Mononuclear cell (primary cell): ENCODE measurements around the gene SLC16A1. TPM values are rescaled to one million over a fixed set of nuclear protein-coding genes. Genes with fewer than 3 reads are reported as not detected.
"Not testable (repeated sequence)": the region's sequence is repeated elsewhere in the genome, so short reads cannot be mapped to it uniquely, and the experiment has no call there.

Experiments used
- H3K27me3 ChIP-seq: 2 replicates; pipeline ENCODE4 v1.6.0; 2011; ENCODE audit warnings: low read length, control low read depth; ENCODE audit not compliant: insufficient read depth
- H3K4me1 ChIP-seq: 2 replicates; pipeline ENCODE4 v1.5.1; 2011; ENCODE audit warnings: mild to moderate bottlenecking, low read length, control low read depth; ENCODE audit not compliant: insufficient read depth
- H3K4me3 ChIP-seq: 2 replicates; pipeline ENCODE4 v1.5.1; 2011; ENCODE audit warnings: mild to moderate bottlenecking, low read length, moderate library complexity
- H3K9me3 ChIP-seq: 2 replicates; pipeline ENCODE4 v1.5.1; 2011; ENCODE audit warnings: low read depth, mild to moderate bottlenecking, control low read depth, low read length
- total RNA-seq: library from RNA; depleted of rRNA; stranded (reverse); fragments of >200 nt; gene quantifications from one replicate; pipeline ENCODE4 v1.2.3, GENCODE V29; 2012

Gene SLC16A1, protein sequence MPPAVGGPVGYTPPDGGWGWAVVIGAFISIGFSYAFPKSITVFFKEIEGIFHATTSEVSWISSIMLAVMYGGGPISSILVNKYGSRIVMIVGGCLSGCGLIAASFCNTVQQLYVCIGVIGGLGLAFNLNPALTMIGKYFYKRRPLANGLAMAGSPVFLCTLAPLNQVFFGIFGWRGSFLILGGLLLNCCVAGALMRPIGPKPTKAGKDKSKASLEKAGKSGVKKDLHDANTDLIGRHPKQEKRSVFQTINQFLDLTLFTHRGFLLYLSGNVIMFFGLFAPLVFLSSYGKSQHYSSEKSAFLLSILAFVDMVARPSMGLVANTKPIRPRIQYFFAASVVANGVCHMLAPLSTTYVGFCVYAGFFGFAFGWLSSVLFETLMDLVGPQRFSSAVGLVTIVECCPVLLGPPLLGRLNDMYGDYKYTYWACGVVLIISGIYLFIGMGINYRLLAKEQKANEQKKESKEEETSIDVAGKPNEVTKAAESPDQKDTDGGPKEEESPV
- 15.2 TPM for total RNA-seq

DNA sequence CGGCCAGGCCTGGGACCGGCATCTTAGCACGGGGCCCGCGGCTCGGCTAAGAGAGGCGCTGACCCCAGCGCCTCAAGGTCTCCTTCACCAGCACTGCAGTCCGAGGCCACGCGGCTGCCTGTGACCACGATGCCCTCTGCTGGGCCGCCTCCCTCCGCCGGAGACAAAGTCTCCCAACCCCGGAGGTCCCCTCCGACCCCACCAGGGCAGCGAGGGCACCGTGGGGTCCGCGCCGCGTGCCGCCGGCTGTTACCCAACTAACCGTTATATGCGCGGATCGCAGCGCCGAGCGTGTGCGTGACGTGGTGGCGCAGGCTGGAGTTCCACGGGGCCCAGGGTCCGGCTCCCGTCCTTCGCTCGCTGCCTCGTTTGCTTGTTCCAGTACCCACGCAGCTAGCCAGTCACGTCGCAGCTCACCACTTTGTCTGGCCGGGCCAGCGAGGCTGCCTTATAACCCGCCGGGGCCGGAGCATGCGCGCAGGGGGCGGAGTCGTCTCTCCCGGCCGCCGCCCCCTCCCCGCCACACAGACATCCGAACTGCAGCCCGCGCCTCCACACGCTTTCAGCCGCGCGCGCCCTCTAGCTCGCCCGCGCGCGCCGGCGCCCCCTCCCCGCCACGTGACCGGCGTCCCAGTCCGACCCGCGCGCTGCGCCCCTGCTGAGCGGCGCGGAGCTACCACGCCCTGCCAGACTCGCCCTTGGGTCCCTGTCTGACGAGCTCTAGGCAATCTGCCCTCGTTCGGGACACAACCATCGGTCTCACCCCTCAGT lies at the start of gene SLC16A1:
Gene SLC16A1, minus strand, starts transcription at position 424 of the 771 bp plus-strand sequence. CDS start 26,888 bp downstream, outside the sequence.
- Histone ChIP-seq H3K27me3 (no peaks in the 10 kb centered on the region), H3K4me1 (peaks cover 30% of the 10 kb centered on the region), H3K9me3 (no peaks in the 10 kb centered on the region), H3K4me3 (peak within 1 kb of the TSS; percentile 85)

DNA sequence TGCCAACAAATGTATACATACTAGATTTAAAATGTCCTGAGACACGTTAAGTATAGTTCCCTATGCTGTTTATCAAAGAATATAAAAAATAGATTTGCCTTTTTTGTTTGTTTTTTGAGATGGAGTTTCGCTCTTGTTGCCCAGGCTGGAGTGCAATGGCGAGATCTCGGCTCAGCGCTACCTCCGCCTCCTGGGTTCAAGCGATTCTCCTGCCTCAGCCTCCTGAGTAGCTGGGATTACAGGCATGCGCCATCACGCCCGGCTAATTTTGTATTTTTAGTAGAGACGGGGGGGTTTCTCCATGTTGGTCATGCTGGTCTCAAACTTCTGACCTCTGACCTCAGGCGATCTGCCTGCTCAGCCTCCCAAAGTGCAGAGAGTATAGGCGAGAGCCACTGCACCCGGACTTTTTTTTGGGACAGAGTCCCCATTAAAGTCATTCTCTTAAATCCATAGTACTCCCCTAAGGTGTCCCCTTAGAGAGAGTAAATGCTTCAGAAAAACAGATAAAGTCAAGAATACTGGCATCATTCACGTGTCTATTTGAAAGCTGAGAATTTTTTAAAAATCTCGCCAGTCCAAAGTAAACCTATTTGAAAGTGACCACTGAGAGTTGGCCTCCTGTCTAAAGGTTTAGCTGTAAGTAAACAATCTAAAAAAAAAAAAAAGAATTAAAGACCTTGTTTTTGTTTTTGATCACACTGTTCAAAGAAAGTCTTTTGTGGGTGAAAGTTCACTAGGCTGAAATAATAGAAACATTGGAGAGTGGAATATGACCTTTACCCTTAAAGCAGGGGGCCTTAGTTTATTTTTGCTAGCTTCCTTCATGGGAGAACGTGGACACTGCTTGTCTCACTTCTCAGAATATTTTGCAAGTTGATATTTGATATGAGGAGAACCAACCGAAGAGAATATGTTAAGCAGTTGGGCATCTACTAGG lies 48.0 kb upstream of the SLC16A1 start:
- H3K27me3 ChIP-seq = no peaks in the 10 kb centered on the region
- H3K9me3 ChIP-seq = no peaks in the 10 kb centered on the region
- no peaks in the 10 kb centered on the region for H3K4me1 ChIP-seq
- no peak overlapping the region for H3K4me3 ChIP-seq

DNA sequence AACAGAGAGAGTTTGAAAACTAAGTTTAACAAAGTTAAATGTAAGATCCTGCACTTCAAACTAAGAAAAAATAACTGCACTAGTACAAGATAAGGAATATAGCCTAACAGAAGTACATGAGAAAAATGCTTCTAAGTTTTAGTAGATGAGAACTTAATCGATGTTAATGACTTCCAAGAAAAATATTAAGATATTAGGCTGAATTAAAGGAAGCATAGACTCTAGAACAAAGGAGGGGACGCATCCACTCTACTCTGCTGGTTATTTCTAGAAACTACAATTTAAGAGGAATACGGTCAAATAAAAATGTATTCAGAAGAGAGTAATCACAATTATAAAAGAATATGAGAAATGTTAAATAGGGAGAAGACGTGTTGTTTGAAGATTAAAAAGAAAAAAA lies 46.3 kb upstream of the SLC16A1 start:
- H3K4me1 ChIP-seq = no peaks in the 10 kb centered on the region
- H3K4me3 ChIP-seq = no peak overlapping the region
- H3K27me3 ChIP-seq = no peaks in the 10 kb centered on the region
- H3K9me3 ChIP-seq = no peaks in the 10 kb centered on the region

DNA sequence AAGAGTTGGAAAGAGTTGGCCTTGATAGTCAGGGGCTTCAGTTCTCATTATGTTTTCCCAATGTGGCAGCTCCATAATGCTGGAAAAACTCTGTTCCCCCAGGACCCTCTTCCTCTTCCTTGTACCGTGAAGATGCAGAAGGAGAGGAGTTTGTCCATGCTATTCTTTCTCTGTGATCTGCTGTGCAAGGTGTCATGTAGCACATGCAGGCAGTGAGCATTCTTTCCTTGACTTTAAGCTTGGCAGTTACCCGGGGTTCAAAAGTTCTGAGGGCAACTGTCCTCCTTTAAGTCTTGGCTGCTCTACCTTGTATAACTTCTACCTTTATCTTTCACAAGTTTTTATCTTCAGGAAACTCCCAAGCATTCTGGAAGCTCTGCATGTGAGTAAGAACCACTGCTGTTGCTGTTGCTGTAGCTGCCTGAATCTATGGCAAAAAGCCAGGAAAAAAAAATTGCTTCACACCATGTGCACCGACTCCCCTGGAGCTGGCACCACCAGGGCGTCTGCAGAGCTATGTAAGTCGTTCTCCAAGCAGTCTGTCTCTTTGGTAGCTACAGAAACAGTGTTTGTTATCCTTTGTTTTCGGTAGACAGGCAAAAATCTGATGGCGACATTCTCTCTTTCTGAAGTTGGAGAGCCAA lies 42.7 kb upstream of the SLC16A1 start:
- no peaks in the 10 kb centered on the region for H3K4me1 ChIP-seq
- no peak overlapping the region for H3K4me3 ChIP-seq
- H3K27me3 ChIP-seq = no peaks in the 10 kb centered on the region
- H3K9me3 ChIP-seq = no peaks in the 10 kb centered on the region

DNA sequence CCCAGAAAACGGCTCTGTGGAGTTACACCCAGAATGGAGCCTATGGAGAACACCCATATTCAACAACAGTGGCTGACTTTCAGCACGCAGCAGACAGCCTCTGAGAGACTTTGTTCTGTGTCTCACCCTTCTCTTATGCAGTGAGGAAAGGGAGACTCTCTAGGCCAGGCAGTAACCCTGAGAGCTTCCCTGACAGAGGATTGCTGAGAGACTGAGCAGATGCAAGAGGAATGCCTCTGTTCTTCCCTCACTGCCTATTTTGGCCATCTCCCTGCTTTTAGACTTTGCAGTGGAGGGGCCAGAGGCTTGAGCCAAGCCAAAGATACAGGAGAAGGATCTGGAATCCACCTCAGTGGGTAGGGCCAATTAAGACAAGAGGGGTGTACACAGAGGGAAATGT lies 41.8 kb upstream of the SLC16A1 start:
- Histone ChIP-seq H3K4me1 (no peaks in the 10 kb centered on the region), H3K27me3 (no peaks in the 10 kb centered on the region), H3K9me3 (no peaks in the 10 kb centered on the region), H3K4me3 (no peak overlapping the region)

DNA sequence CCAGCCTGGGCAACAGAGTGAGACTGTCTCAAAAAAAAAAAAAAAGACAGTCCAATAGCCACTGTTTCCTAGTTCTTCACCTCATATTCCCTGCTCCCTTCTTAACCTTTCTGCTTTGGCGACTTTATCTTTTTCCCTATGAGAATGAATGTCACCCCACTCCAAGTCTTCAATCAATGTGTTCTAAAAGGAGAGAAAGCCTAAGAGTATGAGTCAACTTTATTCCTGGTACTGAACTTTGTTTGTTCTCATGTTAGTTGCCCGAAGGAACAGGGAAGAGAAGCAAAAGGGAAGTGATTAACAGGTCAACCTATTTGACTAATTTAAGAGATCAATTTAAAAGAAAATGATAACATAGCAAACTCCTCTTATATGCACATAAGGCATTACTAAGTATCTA lies 39.9 kb upstream of the SLC16A1 start:
- Histone ChIP-seq H3K9me3 (no peaks in the 10 kb centered on the region), H3K4me1 (no peaks in the 10 kb centered on the region), H3K4me3 (no peak overlapping the region), H3K27me3 (no peaks in the 10 kb centered on the region)

DNA sequence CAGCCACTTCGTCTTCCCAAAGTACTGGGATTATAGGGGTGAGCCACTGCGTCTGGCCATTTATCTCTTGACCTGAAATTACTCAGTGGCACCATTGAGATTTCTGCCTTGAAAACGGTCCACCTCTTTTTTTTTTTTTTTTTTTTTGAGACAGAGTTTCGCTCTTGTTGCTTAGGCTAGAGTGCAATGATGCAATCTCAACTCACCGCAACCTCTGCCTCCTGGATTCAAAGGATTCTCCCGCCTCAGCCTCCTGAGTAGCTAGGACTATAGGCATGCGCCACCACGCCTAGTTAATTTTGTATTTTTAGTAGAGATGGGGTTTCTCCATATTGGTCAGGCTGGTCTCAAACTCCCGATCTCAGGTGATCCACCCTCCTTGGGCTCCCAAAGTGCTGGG lies 39.0 kb upstream of the SLC16A1 start:
- not testable (repeated sequence) for H3K4me1 ChIP-seq, H3K9me3 ChIP-seq, H3K4me3 ChIP-seq, H3K27me3 ChIP-seq

DNA sequence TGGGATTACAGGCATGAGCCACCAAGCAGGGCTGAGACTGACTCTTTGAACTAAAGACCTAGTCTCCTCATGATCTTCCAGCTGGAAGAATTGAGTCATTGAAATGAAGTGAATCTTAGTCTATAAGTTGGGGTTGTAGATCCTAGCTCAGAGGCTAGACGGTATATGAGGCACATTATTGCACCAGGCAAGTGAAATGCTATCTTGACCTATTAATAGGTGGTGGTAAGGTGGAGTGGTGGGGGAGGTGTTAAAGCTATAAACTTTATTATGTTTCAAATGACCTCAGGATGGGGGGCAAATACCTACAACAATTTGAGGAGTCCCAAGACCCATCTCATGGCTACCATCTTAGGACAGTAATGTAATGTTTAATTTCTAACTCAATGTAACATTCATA lies 36.8 kb upstream of the SLC16A1 start:
- Histone ChIP-seq H3K4me3 (no peak overlapping the region), H3K4me1 (no peaks in the 10 kb centered on the region), H3K27me3 (no peaks in the 10 kb centered on the region), H3K9me3 (no peaks in the 10 kb centered on the region)

DNA sequence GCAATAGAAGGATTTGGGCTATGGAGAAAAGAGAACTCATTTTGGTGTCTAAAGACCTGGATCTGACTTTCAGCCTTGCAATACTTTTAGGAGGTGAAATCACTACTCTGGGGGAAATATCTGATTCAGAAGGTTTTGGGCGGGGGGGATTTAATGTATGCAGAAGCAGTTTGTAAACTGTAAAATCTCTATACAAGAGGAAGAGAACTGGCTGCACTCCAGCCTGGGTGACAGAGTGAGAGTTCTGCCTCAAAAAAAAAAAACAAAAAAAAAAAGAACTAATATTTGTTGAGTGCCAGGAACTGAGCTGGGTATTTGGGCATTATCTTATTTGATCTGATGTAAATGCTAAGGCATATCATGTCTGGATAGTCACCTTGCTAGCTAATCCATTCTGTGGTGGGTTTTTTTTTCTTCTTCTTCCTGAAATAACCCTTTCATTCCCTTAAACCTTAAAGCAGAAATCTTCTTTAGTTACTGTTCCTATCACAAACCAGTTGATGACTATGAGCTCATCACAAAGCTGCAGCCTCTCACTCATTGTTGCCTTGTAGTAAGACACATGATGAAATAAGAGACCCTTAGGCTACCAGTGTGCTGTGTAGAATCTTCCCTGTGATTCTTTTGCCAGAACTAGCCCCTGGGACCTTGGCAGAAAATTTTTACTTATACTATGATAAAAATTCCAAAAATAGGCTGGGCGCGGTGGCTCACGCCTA lies 35.6 kb upstream of the SLC16A1 start:
- Histone ChIP-seq H3K9me3 (no peaks in the 10 kb centered on the region), H3K27me3 (no peaks in the 10 kb centered on the region), H3K4me1 (no peaks in the 10 kb centered on the region), H3K4me3 (no peak overlapping the region)

DNA sequence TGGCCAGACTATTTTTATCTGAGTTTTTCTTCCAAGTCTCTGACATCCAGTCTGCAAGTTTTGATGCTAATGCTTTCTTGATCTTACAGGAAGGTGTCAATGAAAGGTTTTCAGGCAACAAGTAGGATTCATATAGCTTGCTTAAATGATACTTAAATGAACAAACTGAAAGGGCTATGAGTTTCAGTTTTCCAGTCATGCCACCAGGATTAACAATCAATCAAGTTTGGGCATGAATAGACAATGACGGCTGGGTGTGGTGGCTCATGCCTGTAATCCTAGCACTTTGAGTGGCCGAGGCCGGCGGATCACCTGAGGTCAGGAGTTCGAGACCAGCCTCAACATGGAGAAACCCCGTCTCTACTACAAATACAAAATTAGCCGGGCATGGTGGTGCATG lies 34.3 kb upstream of the SLC16A1 start:
- Histone ChIP-seq H3K27me3 (no peaks in the 10 kb centered on the region), H3K9me3 (no peaks in the 10 kb centered on the region), H3K4me1 (no peaks in the 10 kb centered on the region), H3K4me3 (no peak overlapping the region)

DNA sequence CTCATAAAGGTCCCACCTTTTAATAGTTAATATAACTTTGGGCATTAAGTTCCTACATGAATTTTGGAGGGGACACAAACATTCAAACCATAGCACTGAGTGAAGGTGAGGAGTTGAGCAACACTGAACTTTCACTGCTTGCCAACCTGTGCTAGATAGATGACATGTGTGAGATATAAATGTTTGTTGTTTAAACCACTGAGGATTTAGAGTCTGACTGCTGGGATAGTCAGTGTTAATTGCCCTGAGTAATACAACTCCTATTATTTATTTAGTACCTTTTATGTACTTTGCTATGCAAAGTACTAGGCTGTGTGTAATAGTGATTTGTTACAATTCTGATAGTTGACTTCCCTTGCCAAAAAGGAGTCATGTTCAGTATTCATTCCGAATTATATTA lies 32.4 kb upstream of the SLC16A1 start:
- H3K4me1 ChIP-seq = peaks cover 6% of the 10 kb centered on the region
- no peaks in the 10 kb centered on the region for H3K27me3 ChIP-seq
- H3K4me3 ChIP-seq = no peak overlapping the region
- H3K9me3 ChIP-seq = no peaks in the 10 kb centered on the region

DNA sequence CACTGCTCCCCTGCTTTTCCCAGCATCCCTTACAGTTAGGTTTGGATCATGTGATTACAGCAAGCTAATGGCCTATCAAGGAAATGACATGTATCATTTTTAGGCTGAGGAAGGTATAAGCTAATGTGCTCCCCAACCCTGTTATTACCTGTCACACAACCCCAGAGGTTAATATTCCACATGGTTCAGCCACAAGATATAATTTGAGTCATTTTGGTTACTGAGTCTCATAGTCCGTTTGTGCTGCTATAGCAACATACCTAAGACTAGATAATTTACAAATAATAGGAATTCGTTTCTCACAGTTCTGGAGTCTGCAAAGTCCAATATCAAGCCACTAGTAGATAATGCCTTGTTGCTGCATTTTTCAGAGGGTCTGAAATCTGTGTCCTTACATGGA lies 29.1 kb upstream of the SLC16A1 start:
- Histone ChIP-seq H3K9me3 (no peaks in the 10 kb centered on the region), H3K27me3 (no peaks in the 10 kb centered on the region), H3K4me3 (no peak overlapping the region), H3K4me1 (peaks cover 36% of the 10 kb centered on the region)

DNA sequence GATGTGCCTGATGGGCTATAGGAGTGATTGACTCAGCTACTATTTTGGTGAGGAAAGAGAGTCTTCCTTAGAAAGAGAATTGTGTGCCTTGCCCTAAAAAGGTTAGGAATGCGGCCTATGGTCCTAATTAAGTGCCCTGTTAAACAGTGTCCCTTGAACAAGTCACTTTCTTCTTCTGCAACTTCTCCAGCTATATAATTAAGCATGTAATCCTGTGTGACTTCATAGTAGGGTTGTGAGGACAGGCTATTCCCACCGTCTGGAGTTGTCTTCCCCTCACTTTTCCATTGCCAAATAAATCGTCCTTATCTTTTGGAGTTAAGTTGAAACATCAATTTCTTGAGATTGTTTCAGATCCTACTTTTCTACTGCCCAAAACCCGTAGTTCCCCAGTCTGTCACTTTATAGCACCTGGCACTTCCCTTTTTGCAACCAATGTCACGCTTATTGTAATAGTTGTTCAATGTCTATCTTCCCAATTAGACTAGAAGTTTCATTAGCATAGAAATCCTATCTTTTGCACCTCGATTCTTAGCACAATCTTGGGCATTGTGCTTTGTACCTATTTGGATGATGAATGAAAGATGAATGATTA lies 27.6 kb upstream of the SLC16A1 start:
- no peaks in the 10 kb centered on the region for H3K27me3 ChIP-seq
- H3K4me1 ChIP-seq = peaks cover 36% of the 10 kb centered on the region
- no peaks in the 10 kb centered on the region for H3K9me3 ChIP-seq
- no peak overlapping the region for H3K4me3 ChIP-seq
